ENCODE results near the gene VDAC1. TPM values are rescaled to one million over a fixed set of nuclear protein-coding genes. Genes with fewer than 3 reads are reported as not detected.

VDAC1 gene
- total and polyA plus RNA-seq, 2 donors (not counting 1 experiment from before 2014, with no cell fraction given) = 27.8 to 60.7 TPM

DNA sequence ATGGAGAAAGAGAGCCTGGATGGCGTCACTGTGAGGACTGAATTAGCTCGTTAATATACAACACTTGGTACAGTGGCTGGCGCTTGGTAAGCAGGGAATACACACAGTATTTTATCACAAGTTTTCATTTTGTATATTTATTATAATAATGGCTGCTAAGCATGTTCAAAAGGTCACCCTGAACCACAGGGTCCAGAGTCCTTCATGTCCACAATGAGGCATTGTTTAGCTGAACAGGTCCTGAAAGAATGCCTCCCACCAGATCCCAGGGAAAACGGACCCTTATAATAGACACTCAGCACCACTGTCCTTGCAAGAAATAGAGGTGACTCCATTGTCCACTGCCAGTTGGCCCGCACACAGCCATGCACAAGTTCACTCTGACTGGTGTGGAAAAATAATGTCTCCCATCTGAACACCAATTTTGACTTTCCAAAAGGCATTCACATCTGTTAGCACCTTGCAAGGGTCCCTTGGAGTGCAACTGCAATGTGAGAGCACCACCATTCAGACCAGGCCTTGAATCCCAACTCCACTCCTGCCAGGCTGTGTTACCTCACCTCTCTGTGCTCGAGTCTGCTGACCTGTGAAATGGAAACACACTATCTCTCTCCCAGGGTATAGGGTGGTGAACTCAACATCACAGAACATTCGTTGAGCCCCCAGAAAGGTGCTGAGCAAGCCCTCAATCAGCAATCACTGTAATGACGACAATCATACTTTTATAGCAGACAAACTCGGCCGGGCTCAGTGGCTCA, 3.9 kb downstream of the VDAC1 start:
- Histone ChIP-seq H3K27ac (ENCODE audit: low read length in 2 of 2) (no peak overlapping the region), H3K79me2 (ENCODE audit: control insufficient read depth, insufficient read depth, low read length) (peaks cover 83% of the 10 kb centered on the region), H3K36me3 (replicated peaks in 1 of 2; ENCODE audit: control extremely low read depth in 1 of 2, control insufficient read depth in 1 of 2, extremely low read depth in 1 of 2, insufficient read depth in 2 of 2, low read length in 1 of 2) (peaks cover 2 to 6% of the 10 kb centered on the region in 2 experiments), H3K4me3 (ENCODE audit: control extremely low read depth in 1 of 5, extremely low read depth in 1 of 5, insufficient read depth in 1 of 5, low read depth in 2 of 5, low read length in 4 of 5) (no peak overlapping the region), H3K27me3 (replicated peaks in 1 of 4; ENCODE audit: control extremely low read depth in 1 of 4, control insufficient read depth in 3 of 4, insufficient read depth in 4 of 4, low read length in 3 of 4) (no peaks in the 10 kb centered on the region), H2AFZ (ENCODE audit: insufficient read depth, low read depth, low read length, poor library complexity, severe bottlenecking) (no peak overlapping the region), H3K4me1 (ENCODE audit: control insufficient read depth in 2 of 2, insufficient read depth in 2 of 2, low read length in 2 of 2) (peaks cover 27 to 43% of the 10 kb centered on the region in 2 donors), H3K4me2 (replicated peaks; ENCODE audit: low read depth, low read length, poor library complexity, severe bottlenecking) (no peak overlapping the region), H3K9me3 (ENCODE audit: control extremely low read depth in 1 of 3, control insufficient read depth in 2 of 3, insufficient read depth in 1 of 3, low read length in 2 of 3) (no peaks in the 10 kb centered on the region), H3K9ac (ENCODE audit: low read length) (no peak overlapping the region), H4K20me1 (ENCODE audit: control insufficient read depth, insufficient read depth, low read length, poor library complexity, severe bottlenecking) (peaks cover 64% of the 10 kb centered on the region)
- CTCF ChIA-PET = interaction anchor here (0.9 to 1.3 kb wide), 3 partner anchors 21 to 577 kb away, joined by 3 to 4 read pairs (median 3); no protein-coding TSS in a partner anchor
- H3K4me3 Mint-ChIP-seq = no peak overlapping the region
- ATAC-seq (ENCODE audit: low read depth) (no peak), DNase-seq (no peak)
- WGBS (ENCODE audit: insufficient coverage) = 97% methylated on average over 7 of the region's 10 CpGs
- intact Hi-C loops (cut with micrococcal nuclease) = no loop called here
- no peak for TF ChIP-seq EZH2 (IDR thresholded peaks at IDR 0.05; ENCODE audit: borderline replicate concordance, insufficient read depth, low read depth, low read length, poor library complexity, severe bottlenecking)
- TF ChIP-seq, protein P1, sequence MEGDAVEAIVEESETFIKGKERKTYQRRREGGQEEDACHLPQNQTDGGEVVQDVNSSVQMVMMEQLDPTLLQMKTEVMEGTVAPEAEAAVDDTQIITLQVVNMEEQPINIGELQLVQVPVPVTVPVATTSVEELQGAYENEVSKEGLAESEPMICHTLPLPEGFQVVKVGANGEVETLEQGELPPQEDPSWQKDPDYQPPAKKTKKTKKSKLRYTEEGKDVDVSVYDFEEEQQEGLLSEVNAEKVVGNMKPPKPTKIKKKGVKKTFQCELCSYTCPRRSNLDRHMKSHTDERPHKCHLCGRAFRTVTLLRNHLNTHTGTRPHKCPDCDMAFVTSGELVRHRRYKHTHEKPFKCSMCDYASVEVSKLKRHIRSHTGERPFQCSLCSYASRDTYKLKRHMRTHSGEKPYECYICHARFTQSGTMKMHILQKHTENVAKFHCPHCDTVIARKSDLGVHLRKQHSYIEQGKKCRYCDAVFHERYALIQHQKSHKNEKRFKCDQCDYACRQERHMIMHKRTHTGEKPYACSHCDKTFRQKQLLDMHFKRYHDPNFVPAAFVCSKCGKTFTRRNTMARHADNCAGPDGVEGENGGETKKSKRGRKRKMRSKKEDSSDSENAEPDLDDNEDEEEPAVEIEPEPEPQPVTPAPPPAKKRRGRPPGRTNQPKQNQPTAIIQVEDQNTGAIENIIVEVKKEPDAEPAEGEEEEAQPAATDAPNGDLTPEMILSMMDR (IDR thresholded peaks at IDR 0.05) = no peak
- H3K27ac Mint-ChIP-seq = no peak overlapping the region
- no peaks in the 10 kb centered on the region for H3K27me3 Mint-ChIP-seq
- POLR2A ChIA-PET = no interaction called here
- H3K4me1 Mint-ChIP-seq = peaks cover 68% of the 10 kb centered on the region
- no peaks in the 10 kb centered on the region for H3K9me3 Mint-ChIP-seq (ENCODE audit: insufficient read depth)

DNA sequence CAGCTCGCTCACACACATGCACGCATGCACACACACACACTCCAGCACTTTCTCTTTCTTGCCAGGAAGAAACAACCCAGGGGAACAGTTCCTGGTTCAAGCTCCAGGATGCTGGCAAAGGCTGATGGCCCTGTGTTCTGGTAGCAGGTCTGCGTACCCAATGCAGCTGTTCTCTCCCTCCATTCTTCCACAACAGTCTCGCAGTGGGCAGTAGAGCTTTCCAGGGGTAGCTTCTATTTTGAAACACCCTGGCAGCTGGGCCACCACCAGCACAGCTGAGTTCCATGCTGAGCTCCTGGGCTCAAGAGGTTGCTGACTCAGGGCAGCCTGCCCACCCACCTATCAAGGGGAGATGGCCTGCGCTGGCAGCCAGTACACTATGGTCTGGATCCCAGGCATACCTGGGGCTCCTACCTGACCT, 4.7 kb downstream of the VDAC1 start:
- no peaks in the 10 kb centered on the region for H3K9me3 Mint-ChIP-seq (ENCODE audit: insufficient read depth)
- ChIA-PET POLR2A (no interaction called here), CTCF (interaction anchor here (1.1 to 1.3 kb wide), 2 partner anchors 20 to 576 kb away, joined by 3 to 4 read pairs; no protein-coding TSS in a partner anchor)
- no peak overlapping the region for H3K4me3 Mint-ChIP-seq
- Histone ChIP-seq H3K4me2 (replicated peaks; ENCODE audit: low read depth, low read length, poor library complexity, severe bottlenecking) (no peak overlapping the region), H3K9me3 (ENCODE audit: control extremely low read depth in 1 of 3, control insufficient read depth in 2 of 3, insufficient read depth in 1 of 3, low read length in 2 of 3) (no peaks in the 10 kb centered on the region), H3K27ac (ENCODE audit: low read length in 2 of 2) (no peak overlapping the region), H4K20me1 (ENCODE audit: control insufficient read depth, insufficient read depth, low read length, poor library complexity, severe bottlenecking) (peaks cover 72% of the 10 kb centered on the region), H3K27me3 (replicated peaks in 1 of 4; ENCODE audit: control extremely low read depth in 1 of 4, control insufficient read depth in 3 of 4, insufficient read depth in 4 of 4, low read length in 3 of 4) (no peaks in the 10 kb centered on the region), H3K4me1 (ENCODE audit: control insufficient read depth in 2 of 2, insufficient read depth in 2 of 2, low read length in 2 of 2) (peaks cover 29 to 42% of the 10 kb centered on the region in 2 donors), H3K4me3 (ENCODE audit: control extremely low read depth in 1 of 5, extremely low read depth in 1 of 5, insufficient read depth in 1 of 5, low read depth in 2 of 5, low read length in 4 of 5) (no peak overlapping the region), H3K9ac (ENCODE audit: low read length) (no peak overlapping the region), H3K79me2 (ENCODE audit: control insufficient read depth, insufficient read depth, low read length) (peaks cover 91% of the 10 kb centered on the region), H2AFZ (ENCODE audit: insufficient read depth, low read depth, low read length, poor library complexity, severe bottlenecking) (no peak overlapping the region), H3K36me3 (replicated peaks in 1 of 2; ENCODE audit: control extremely low read depth in 1 of 2, control insufficient read depth in 1 of 2, extremely low read depth in 1 of 2, insufficient read depth in 2 of 2, low read length in 1 of 2) (peaks cover 2 to 6% of the 10 kb centered on the region in 2 experiments)
- TF ChIP-seq, protein P1 (IDR thresholded peaks at IDR 0.05) = no peak
- H3K27ac Mint-ChIP-seq = no peak overlapping the region
- H3K4me1 Mint-ChIP-seq = peaks cover 69% of the 10 kb centered on the region
- no peaks in the 10 kb centered on the region for H3K27me3 Mint-ChIP-seq
- ATAC-seq (ENCODE audit: low read depth) (no peak), DNase-seq (no peak)
- 38% methylated on average over 2 of the region's 5 CpGs for WGBS (ENCODE audit: insufficient coverage)
- intact Hi-C loops (cut with micrococcal nuclease) = no loop called here
